Lung (tissue), 12 donors: ENCODE measurements around the gene POP7. TPM values are rescaled to one million over a fixed set of nuclear protein-coding genes. Genes with fewer than 3 reads are reported as not detected.
A peak's percentile ranks its signal among the peaks of the same experiment; 100 is the strongest.
"Not testable (repeated sequence)": the region's sequence is repeated elsewhere in the genome, so short reads cannot be mapped to it uniquely, and the experiment has no call there.

Experiments
- ATAC-seq: fragments of 200-7000 bp; cut with Tn5 transposase; one replicate; pipeline ENCODE4 v1.9.1; 2020; ENCODE audit warnings: moderate number of reproducible peaks; ENCODE audit not compliant: insufficient read depth, low FRiP score
- DNase-seq, 3 donors: peaks; one replicate each; pipeline ENCODE4 v3.0.0-alpha.2; 2013 to 2017
- H3K27ac ChIP-seq, 2 donors: one replicate each; pipeline ENCODE4 v1.5.1; 2013; ENCODE audit warnings: mild to moderate bottlenecking in 2 of 2, moderate library complexity in 2 of 2, control low read depth in 1 of 2, inconsistent platforms in 1 of 2, low read depth in 1 of 2, low read length in 1 of 2
- H3K27me3 ChIP-seq, 3 donors: one replicate each; pipeline ENCODE4 v1.5.1; 2013; ENCODE audit warnings: low read length in 2 of 3; ENCODE audit not compliant: control insufficient read depth in 3 of 3, insufficient read depth in 3 of 3
- H3K36me3 ChIP-seq, 4 donors: one replicate each; pipeline ENCODE4 v1.5.1; 2013; ENCODE audit warnings: low read length in 4 of 4, mild to moderate bottlenecking in 1 of 4, moderate library complexity in 1 of 4; ENCODE audit not compliant: control insufficient read depth in 4 of 4, insufficient read depth in 4 of 4
- H3K4me1 ChIP-seq, 5 donors: one replicate each; pipeline ENCODE4 v1.5.1; 2013; ENCODE audit warnings: low read length in 5 of 5, mild to moderate bottlenecking in 2 of 5, moderate library complexity in 1 of 5; ENCODE audit not compliant: control insufficient read depth in 5 of 5, insufficient read depth in 5 of 5
- H3K4me3 ChIP-seq: one replicate; pipeline ENCODE4 v1.5.1; 2013; ENCODE audit warnings: mild to moderate bottlenecking, control low read depth, moderate library complexity
- H3K9ac ChIP-seq, 2 donors: one replicate each; pipeline ENCODE4 v1.5.1; 2013; ENCODE audit warnings: low read length in 2 of 2, control low read depth in 1 of 2; ENCODE audit not compliant: insufficient read depth in 1 of 2
- H3K9me3 ChIP-seq, 4 donors: one replicate each; pipeline ENCODE4 v1.5.1; 2013; ENCODE audit warnings: low read length in 3 of 4, mild to moderate bottlenecking in 1 of 4, moderate library complexity in 1 of 4; ENCODE audit not compliant: control insufficient read depth in 4 of 4, insufficient read depth in 3 of 4
- CTCF ChIP-seq: IDR thresholded peaks from 2 replicates; pipeline ENCODE4 v1.5.1; 2012; ENCODE audit warnings: mild to moderate bottlenecking; ENCODE audit errors: control extremely low read depth, extremely low read depth
- WGBS, 2 donors: extraction: QIAGEN DNeasy Blood & Tissue Kit; methylation state at CpG; one replicate each; pipeline ENCODE4 v1.1.7; 2013; 5-methylcytosine and 5-hydroxymethylcytosine counted together
- polyA plus RNA-seq, 2 donors: library from polyadenylated mRNA; stranded (reverse); fragments of 200-250 nt; gene quantifications; one replicate each; pipeline ENCODE4 v1.2.1, GENCODE V29; 2013
- total RNA-seq, 2 donors: library from RNA; depleted of rRNA in 1 of 2; stranded (reverse); fragments of >200 nt in 1 of 2; gene quantifications; one replicate each; pipeline ENCODE4 v1.2.1, GENCODE V29; 2014 to 2021
- donor health status: control.
- donor health status: control.
- donor health status: Bipolar disorder and iron deficiency.
- donor health status: healthy.
- donor health status: DM: yes; HTN: yes; CAD: no.

POP7 gene
- total and polyA plus RNA-seq, 4 donors = 20.3 to 50.6 (median 33.3) TPM

- H3K4me3 ChIP-seq = no peak overlapping the region
- ATAC-seq (no peak), DNase-seq (peak in 1 of 3 donors; percentile 6)
- no peak overlapping the region for H3K9ac ChIP-seq
- H3K9me3 ChIP-seq = peaks cover 0 to 3% (median under 1%) of the 10 kb centered on the region in 4 donors
- no peak for TF ChIP-seq CTCF
- no peaks in the 10 kb centered on the region for H3K36me3 ChIP-seq
- 73 to 79% methylated on average over 8 of the region's 8 CpGs for WGBS, 2 donors
- no peak overlapping the region for H3K27ac ChIP-seq
- H3K27me3 ChIP-seq = peaks cover 0 to 7% (median 4%) of the 10 kb centered on the region in 3 donors
- H3K4me1 ChIP-seq = no peaks in the 10 kb centered on the region
Measured at GRCh38 chr7:100714725-100715124, 8.8 kb downstream of the POP7 start.

GRCh38 chr7:100717073-100717472 is 11.2 kb downstream of the POP7 start:
- not testable (repeated sequence) for H3K9me3 ChIP-seq, ATAC-seq, H3K4me1 ChIP-seq, H3K36me3 ChIP-seq, H3K4me3 ChIP-seq, H3K9ac ChIP-seq, DNase-seq, H3K27ac ChIP-seq
- WGBS, 2 donors = 88 to 95% methylated on average over 2 of the region's 2 CpGs
- H3K27me3 ChIP-seq = peaks cover 4 to 23% (median 23%) of the 10 kb centered on the region in 3 donors

GRCh38 chr7:100719523-100720278 is 13.8 kb downstream of the POP7 start:
- Histone ChIP-seq H3K4me3 (no peak overlapping the region), H3K9me3 (peaks cover 0 to 3% (median under 1%) of the 10 kb centered on the region in 4 donors), H3K27ac (no peak overlapping the region), H3K27me3 (peaks cover 7 to 26% (median 23%) of the 10 kb centered on the region in 3 donors), H3K36me3 (no peaks in the 10 kb centered on the region), H3K9ac (no peak overlapping the region), H3K4me1 (peaks cover 0 to 10% (median 3%) of the 10 kb centered on the region in 5 donors)
- DNase-seq (peak in 1 of 3 donors; percentile 23), ATAC-seq (no peak)
- TF ChIP-seq CTCF = no peak
- 46 to 52% methylated on average over 8 of the region's 8 CpGs for WGBS, 2 donors

GRCh38 chr7:100720279-100720670 is 14.4 kb downstream of the POP7 start, which contains the start of gene EPO:
TSS of gene EPO (plus strand) at chr7:100720468. CDS start at chr7:100720981, 513 bp downstream.
- DNase-seq (no peak), ATAC-seq (no peak)
- Histone ChIP-seq H3K4me3 (no peak within 1 kb of the TSS), H3K27ac (no peak within 1 kb of the TSS), H3K9me3 (peaks cover 0 to 3% (median under 1%) of the 10 kb centered on the region in 4 donors), H3K4me1 (peaks cover 0 to 10% (median 3%) of the 10 kb centered on the region in 5 donors), H3K27me3 (peaks cover 7 to 26% (median 23%) of the 10 kb centered on the region in 3 donors), H3K9ac (no peak within 1 kb of the TSS), H3K36me3 (no peaks in the 10 kb centered on the region)
- WGBS, 2 donors = 3 to 4% methylated on average over 21 of the region's 21 CpGs
- TF ChIP-seq CTCF = no peak
